ES-I3 (cell line): ENCODE data around the gene ZBTB42.
"Not testable (repeated sequence)": the region's sequence is repeated elsewhere in the genome, so short reads cannot be mapped to it uniquely, and the experiment has no call there.

Experiments
- H3K36me3 ChIP-seq: 2 replicates; pipeline ENCODE4 v1.6.1; 2013; ENCODE audit warnings: mild to moderate bottlenecking, low read length, control low read depth, moderate library complexity; ENCODE audit not compliant: insufficient read depth
- H3K4me1 ChIP-seq: 2 replicates; pipeline ENCODE4 v1.6.1; 2013; ENCODE audit warnings: mild to moderate bottlenecking, control low read depth, low read length; ENCODE audit not compliant: insufficient read depth
- H3K9ac ChIP-seq: 2 replicates; pipeline ENCODE4 v1.6.1; 2013; ENCODE audit warnings: low read depth, mild to moderate bottlenecking, low read length, moderate library complexity
- H3K9me3 ChIP-seq: 2 replicates; pipeline ENCODE4 v1.6.1; 2013; ENCODE audit warnings: mild to moderate bottlenecking, low read length, moderate library complexity; ENCODE audit not compliant: control insufficient read depth, insufficient read depth

The ZBTB42 gene

DNA sequence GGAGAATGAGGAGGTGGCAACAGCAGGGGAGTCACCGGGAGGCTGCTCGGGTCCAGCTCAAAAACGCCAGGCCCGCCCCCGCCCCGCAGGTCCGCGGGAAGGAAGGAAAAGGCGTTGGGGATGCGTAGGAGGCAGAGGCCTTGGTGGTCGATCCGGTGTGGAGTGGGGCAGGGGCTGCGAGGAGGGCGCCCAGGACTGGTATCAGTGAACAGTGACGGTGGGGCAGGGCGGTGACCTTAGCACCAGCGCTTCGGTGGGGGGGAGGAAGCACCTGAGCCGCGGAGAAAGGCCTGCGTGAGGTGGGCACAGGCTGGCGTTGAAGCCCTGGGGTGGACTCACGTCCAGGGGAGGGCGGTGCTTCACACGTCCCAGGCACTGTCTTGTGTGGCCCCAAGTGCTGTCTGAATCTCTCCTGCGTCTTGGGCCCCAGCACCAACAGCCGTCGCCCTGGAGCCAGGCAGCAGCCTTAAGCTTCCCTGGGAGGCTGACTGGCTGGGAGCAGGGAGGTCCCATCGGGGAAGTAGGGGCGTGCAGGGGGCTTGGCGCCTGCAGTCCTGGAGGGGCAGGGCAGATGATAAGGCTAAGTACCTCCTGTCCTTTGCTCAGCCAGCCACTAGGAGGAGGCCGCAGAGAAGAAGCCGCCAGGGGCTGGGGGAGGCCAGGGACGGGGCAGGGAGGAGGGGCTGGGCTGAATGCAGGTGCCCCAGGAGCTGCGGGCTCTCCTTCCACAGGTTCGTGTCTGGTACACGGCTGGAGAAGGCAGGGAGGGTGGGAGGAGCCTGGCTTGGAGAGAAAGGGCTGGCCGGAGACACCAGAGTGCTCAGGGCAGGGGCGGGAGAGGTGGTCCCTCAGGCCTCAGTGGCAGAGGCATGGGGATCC is 26.5 kb downstream of the ZBTB42 start:
- Histone ChIP-seq H3K9me3 (no peaks in the 10 kb centered on the region), H3K9ac (peak overlapping the region; percentile 41; the same call in 1 of the 2 replicates), H3K36me3 (no peaks in the 10 kb centered on the region), H3K4me1 (no peaks in the 10 kb centered on the region)

DNA sequence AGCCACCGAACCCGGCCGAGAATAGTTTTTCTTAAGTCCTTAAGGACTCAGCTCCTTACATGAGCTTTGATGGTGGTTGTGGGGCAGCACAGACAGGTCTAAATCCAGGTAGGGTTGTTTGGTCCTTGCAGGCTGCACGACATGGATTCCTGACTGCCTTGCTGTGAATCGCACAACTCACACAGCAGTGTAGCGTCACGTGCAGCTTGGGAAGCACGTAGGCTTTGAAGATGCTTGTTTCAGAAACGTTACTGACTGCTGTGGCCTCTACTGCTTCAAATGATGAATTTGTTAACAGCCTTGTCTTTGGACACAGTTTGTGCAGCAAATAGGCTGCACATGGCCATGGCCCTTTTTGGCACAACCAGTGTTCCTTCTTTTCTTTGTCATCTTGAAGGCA is 29.9 kb downstream of the ZBTB42 start:
- Histone ChIP-seq H3K9me3 (no peaks in the 10 kb centered on the region), H3K36me3 (no peaks in the 10 kb centered on the region), H3K4me1 (no peaks in the 10 kb centered on the region), H3K9ac (no peak overlapping the region)

DNA sequence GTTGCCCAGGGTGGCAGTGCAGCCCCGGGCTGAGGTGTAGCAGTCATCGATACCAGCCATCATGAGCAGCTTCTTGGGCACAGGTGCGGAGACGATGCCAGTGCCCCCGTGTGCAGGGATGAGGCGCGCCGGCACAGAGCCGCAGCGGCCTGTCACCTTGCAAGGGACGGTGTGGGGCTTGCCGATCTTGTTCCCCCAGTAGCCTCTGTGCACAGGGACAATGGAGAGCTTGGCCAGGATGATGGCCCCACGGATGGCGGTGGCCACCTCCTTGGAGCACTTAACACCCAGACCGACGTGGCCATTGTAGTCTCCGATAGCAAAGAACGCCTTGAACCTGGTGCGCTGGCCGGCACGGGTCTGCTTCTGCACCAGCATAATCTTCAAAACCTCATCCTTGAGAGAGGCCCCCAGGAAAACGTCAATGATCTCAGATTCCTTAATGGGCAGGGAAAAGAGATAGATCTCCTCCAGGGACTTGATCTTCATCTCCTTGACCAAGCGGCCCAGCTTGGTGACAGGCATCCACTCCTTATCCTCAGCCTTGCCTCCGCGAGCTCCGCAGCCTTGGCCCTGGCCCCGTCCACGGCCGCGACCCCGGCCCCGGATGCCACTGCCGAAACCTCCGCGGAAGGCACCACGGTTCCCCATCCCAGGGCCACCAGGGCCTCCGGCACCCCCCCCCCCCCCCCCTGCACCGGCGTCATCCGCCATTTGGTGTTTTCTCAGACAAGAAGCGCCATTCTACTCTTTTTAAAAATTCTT is 35.5 kb downstream of the ZBTB42 start:
- not testable (repeated sequence) for H3K9ac ChIP-seq, H3K9me3 ChIP-seq, H3K4me1 ChIP-seq, H3K36me3 ChIP-seq

- Histone ChIP-seq H3K36me3 (no peaks in the 10 kb centered on the region), H3K4me1 (no peaks in the 10 kb centered on the region; the same call in 1 of the 2 replicates), H3K9ac (no peak overlapping the region), H3K9me3 (no peaks in the 10 kb centered on the region)
These were observed 40.8 kb downstream of the ZBTB42 start for GRCh38 chr14:104841730-104842129.

GRCh38 chr14:104843006-104843405 is 42.1 kb downstream of the ZBTB42 start:
- Histone ChIP-seq H3K36me3 (no peaks in the 10 kb centered on the region), H3K9ac (peak overlapping the region; percentile 34; the same call in 1 of the 2 replicates), H3K4me1 (no peaks in the 10 kb centered on the region; the same call in 1 of the 2 replicates), H3K9me3 (no peaks in the 10 kb centered on the region)

GRCh38 chr14:104843442-104844305 is 42.8 kb downstream of the ZBTB42 start:
- Histone ChIP-seq H3K4me1 (no peaks in the 10 kb centered on the region; the same call in 1 of the 2 replicates), H3K36me3 (no peaks in the 10 kb centered on the region), H3K9ac (peak overlapping the region; percentile 34), H3K9me3 (no peaks in the 10 kb centered on the region)

- peak overlapping the region; percentile 34; the same call in 1 of the 2 replicates for H3K9ac ChIP-seq
- no peaks in the 10 kb centered on the region for H3K9me3 ChIP-seq
- no peaks in the 10 kb centered on the region; the same call in 1 of the 2 replicates for H3K4me1 ChIP-seq
- no peaks in the 10 kb centered on the region for H3K36me3 ChIP-seq
These were observed 43.6 kb downstream of the ZBTB42 start for GRCh38 chr14:104844306-104845032.

- Histone ChIP-seq H3K9me3 (no peaks in the 10 kb centered on the region), H3K9ac (no peak overlapping the region), H3K4me1 (no peaks in the 10 kb centered on the region; the same call in 1 of the 2 replicates), H3K36me3 (no peaks in the 10 kb centered on the region)
These were observed 44.2 kb downstream of the ZBTB42 start for GRCh38 chr14:104845033-104845666.

DNA sequence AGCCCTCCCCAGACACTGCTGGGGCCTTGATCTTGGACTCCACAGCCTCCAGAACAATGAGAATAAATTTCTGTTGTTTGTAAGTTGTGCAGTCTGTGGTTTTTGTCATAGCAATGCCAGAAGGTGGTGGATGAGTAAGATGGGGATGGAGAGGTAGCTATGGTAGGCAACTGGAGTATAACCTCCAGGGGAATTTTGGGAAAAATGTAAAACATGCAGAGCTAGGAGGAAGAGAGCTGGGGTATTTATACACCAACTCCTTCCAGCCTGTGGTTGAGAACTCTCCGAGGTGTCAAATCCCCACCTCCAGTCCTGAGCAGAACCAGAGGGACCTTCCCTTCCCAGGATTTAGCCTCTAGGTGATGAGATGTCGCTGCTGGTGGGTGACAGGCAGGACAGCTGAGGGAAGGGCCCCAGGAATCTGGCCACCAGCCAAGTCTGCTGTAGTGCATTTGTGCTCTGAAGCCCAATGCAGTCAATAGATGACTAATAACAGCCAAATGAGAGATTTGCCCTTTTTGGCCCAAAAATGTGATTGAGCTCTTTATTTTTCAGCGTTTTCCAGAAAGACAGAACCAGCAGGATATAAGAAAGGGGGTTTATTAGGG is 45.0 kb downstream of the ZBTB42 start:
- Histone ChIP-seq H3K9me3 (no peaks in the 10 kb centered on the region), H3K9ac (no peak overlapping the region), H3K4me1 (no peaks in the 10 kb centered on the region; the same call in 1 of the 2 replicates), H3K36me3 (no peaks in the 10 kb centered on the region)

DNA sequence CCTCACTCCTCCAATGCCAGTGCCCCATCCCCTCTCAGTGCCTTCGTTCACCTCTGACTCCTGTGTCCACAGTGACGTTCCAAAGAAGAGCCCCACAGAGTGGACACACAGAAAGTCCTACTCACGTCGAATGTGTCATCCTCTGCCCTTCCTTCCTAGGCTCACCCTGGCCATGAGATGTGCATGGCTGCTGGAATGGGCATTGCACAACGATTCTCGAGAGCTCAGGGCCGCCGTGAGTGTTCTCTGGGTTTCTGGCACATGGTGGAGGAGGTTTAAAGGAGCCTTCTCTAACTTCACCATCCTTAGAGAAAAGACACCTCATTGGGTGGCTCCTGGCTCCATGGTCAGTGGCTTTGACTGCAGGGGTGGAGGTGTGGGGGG is 51.4 kb downstream of the ZBTB42 start:
- no peak overlapping the region for H3K9ac ChIP-seq
- H3K36me3 ChIP-seq, result no peaks in the 10 kb centered on the region
- H3K9me3 ChIP-seq, result no peaks in the 10 kb centered on the region
- 0 out of 2 replicates have a peak, but pooled peaks cover 8% of the 10 kb centered on the region for H3K4me1 ChIP-seq
